ENCODE data around the gene ANO2.
"Not testable (repeated sequence)": the region's sequence is repeated elsewhere in the genome, so short reads cannot be mapped to it uniquely, and the experiment has no call there.

GRCh38 chr12:5537026-5537615 is 407.9 kb downstream of the ANO2 start:
- not testable (repeated sequence) for TF ChIP-seq CTCF (IDR thresholded peaks at IDR 0.05; ENCODE audit: extremely low read depth in 1 of 2, insufficient read depth in 1 of 2, low read depth in 1 of 2, low read length in 2 of 2); POLR2A (IDR thresholded peaks at IDR 0.05; ENCODE audit: low read depth, low read length)
